Endothelial cell of umbilical vein (primary cell): Measurements from ENCODE around the gene MIER1. TPM values are rescaled to one million over a fixed set of nuclear protein-coding genes. Genes with fewer than 3 reads are reported as not detected.

Experiments used
- BruUV-seq: library from RNA; stranded (reverse); fragments of 400-500 nt; replicated peaks from 2 replicates; lab custom pipeline; 2021; lab: Mats Ljungman, UMichigan
- CTCF ChIA-PET: fragments of 300-600, 350-600 bp; sonication (Branson Sonifier 250); formaldehyde crosslinking; loops from one replicate; lab custom pipeline; 2021; ENCODE audit warnings: antibody characterized with exemption, inconsistent platforms; lab: Charles Lee
- POLR2A ChIA-PET: fragments of 300-600, 350-600 bp; sonication (Branson Sonifier 250); formaldehyde crosslinking; loops from one replicate; lab custom pipeline; 2021; ENCODE audit warnings: antibody characterized with exemption, inconsistent platforms; lab: Charles Lee
- DNase-seq: peaks from one replicate; pipeline ENCODE4 v3.0.0-alpha.2; 2011; ENCODE audit warnings: low read depth, low spot score
- FAIRE-seq: peaks from 2 replicates; lab custom pipeline; 2011; peaks lifted over from hg19 to GRCh38; lab: Jason Lieb, UNC
- H2AFZ ChIP-seq: 2 replicates; pipeline ENCODE4 v1.6.0; 2012; ENCODE audit warnings: low read depth, low read length, control low read depth, inconsistent platforms
- H3K27ac ChIP-seq: 2 replicates; pipeline ENCODE4 v1.5.1; 2011; ENCODE audit warnings: low read depth, mild to moderate bottlenecking, control low read depth, low read length, moderate library complexity; ENCODE audit not compliant: insufficient read depth
- H3K27me3 ChIP-seq, 2 experiments: 2 replicates each; pipeline versions ENCODE4 v1.6.0 to v1.6.1; 2011; ENCODE audit warnings: low read length in 2 of 2, mixed read lengths in 1 of 2; ENCODE audit not compliant: control insufficient read depth in 2 of 2, insufficient read depth in 2 of 2
- H3K36me3 ChIP-seq, 2 experiments: 2 replicates in 1 of 2; 3 replicates in 1 of 2; pipeline ENCODE4 v1.5.1; 2011; ENCODE audit warnings: low read length in 2 of 2, mild to moderate bottlenecking in 1 of 2, moderate library complexity in 1 of 2; ENCODE audit not compliant: control insufficient read depth in 2 of 2, insufficient read depth in 2 of 2; ENCODE audit errors: extremely low read depth in 1 of 2
- H3K4me1 ChIP-seq: 3 replicates; pipeline ENCODE4 v1.5.1; 2011; ENCODE audit warnings: mild to moderate bottlenecking, low read length; ENCODE audit not compliant: control insufficient read depth, insufficient read depth; ENCODE audit errors: extremely low read depth
- H3K4me2 ChIP-seq: 2 replicates; pipeline ENCODE4 v1.6.1; 2011; ENCODE audit warnings: low read length, control low read depth, mixed read lengths; ENCODE audit not compliant: insufficient read depth
- H3K4me3 ChIP-seq, 3 experiments: fragments of 200-600 bp in 1 of 3; sonication (generic), shearing (Covaris generic) in 1 of 3; replicated peaks in 1 of 3; 2 replicates each; pipeline ENCODE4 v1.5.1; 2011 to 2016; ENCODE audit warnings: control low read depth in 3 of 3, low read length in 3 of 3, mild to moderate bottlenecking in 2 of 3, inconsistent platforms in 1 of 3, low read depth in 1 of 3, moderate library complexity in 1 of 3; ENCODE audit not compliant: insufficient read depth in 1 of 3
- H3K79me2 ChIP-seq: 2 replicates; pipeline ENCODE4 v1.6.0; 2012; ENCODE audit warnings: low read length, inconsistent platforms; ENCODE audit not compliant: control insufficient read depth, insufficient read depth
- H3K9ac ChIP-seq: replicated peaks from 2 replicates; pipeline ENCODE3; 2011; ENCODE audit warnings: low read length, control low read depth; ENCODE audit not compliant: insufficient read depth; ENCODE audit errors: extremely low read depth
- H3K9me1 ChIP-seq: replicated peaks from 3 replicates; pipeline ENCODE4 v1.6.0; 2011; ENCODE audit warnings: mild to moderate bottlenecking, low read length; ENCODE audit not compliant: control insufficient read depth, insufficient read depth; ENCODE audit errors: extremely low read depth
- H3K9me3 ChIP-seq: replicated peaks from 2 replicates; pipeline ENCODE4 v1.5.1; 2012; ENCODE audit warnings: low read length, inconsistent platforms; ENCODE audit not compliant: control insufficient read depth, insufficient read depth
- H4K20me1 ChIP-seq: replicated peaks from 2 replicates; pipeline ENCODE3; 2011; ENCODE audit warnings: mild to moderate bottlenecking, low read length; ENCODE audit not compliant: control insufficient read depth, insufficient read depth; ENCODE audit errors: extremely low read depth
- EZH2 ChIP-seq: IDR thresholded peaks from 2 replicates; pipeline ENCODE4 v1.6.1; 2012; ENCODE audit warnings: borderline replicate concordance, low read depth, mild to moderate bottlenecking, moderate library complexity, low read length, inconsistent platforms; ENCODE audit not compliant: severe bottlenecking
- FOS ChIP-seq: IDR thresholded peaks from 2 replicates; pipeline ENCODE4 v1.6.1; 2011; ENCODE audit warnings: mild to moderate bottlenecking, low read length, moderate library complexity, borderline replicate concordance; ENCODE audit not compliant: insufficient read depth
- GATA2 ChIP-seq: IDR thresholded peaks from 2 replicates; pipeline ENCODE4 v1.7.0; 2011; ENCODE audit warnings: low read depth, mild to moderate bottlenecking, moderate library complexity, mixed read lengths, low read length; ENCODE audit not compliant: insufficient read length, insufficient read depth
- JUN ChIP-seq: IDR thresholded peaks from 2 replicates; pipeline ENCODE4 v1.6.1; 2011; ENCODE audit warnings: borderline replicate concordance, low read depth; ENCODE audit not compliant: insufficient read length, insufficient read depth
- MYC ChIP-seq: IDR thresholded peaks from one replicate; pipeline ENCODE4 v1.6.1; 2011; ENCODE audit warnings: mild to moderate bottlenecking, low read depth, low read length
- POLR2A ChIP-seq: IDR thresholded peaks from 2 replicates; pipeline ENCODE4 v1.6.1; 2012; ENCODE audit warnings: low read depth, mild to moderate bottlenecking, control low read depth, low read length
- POLR2AphosphoS5 ChIP-seq: IDR thresholded peaks from 2 replicates; pipeline ENCODE4 v1.6.1; 2012; ENCODE audit warnings: low read depth, mild to moderate bottlenecking, control low read depth, low read length, moderate library complexity; ENCODE audit not compliant: insufficient read depth
- dilution Hi-C: fragments of 300-500 bp; cut with MboI; formaldehyde crosslinking; loops from one replicate; pipeline ENCODE4 v1.15.0; 2019; ENCODE audit warnings: low sequenced_read_pairs; ENCODE audit not compliant: extremely low pct_ligation_motif_present
- intact Hi-C: fragments of 100-400 bp; cut with micrococcal nuclease; formaldehyde crosslinking; loops from one replicate; pipeline ENCODE4 v1.10.0; 2022
- polyA plus RNA-seq, 4 experiments: library from polyadenylated mRNA; depleted of rRNA in 3 of 4; stranded (reverse) in 3 of 4; unstranded in 1 of 4; fragments of >200 nt; gene quantifications; 2 replicates each; pipeline versions ENCODE4 v1.2.1 to v1.2.3, GENCODE V29; 2011 to 2012; ENCODE audit warnings: missing spikeins in 1 of 4
- total RNA-seq: library from RNA; stranded (reverse); gene quantifications from 2 replicates; pipeline ENCODE4 v1.2.3, GENCODE V29; 2021
- TF ChIP-seq, protein P1 (sequence below): IDR thresholded peaks from 2 replicates; pipeline ENCODE4 v1.6.1; 2011; ENCODE audit not compliant: insufficient read depth, insufficient read length
- TF ChIP-seq, protein P2 (sequence below), 2 donors: IDR thresholded peaks; 1 replicate in 1 of 2; 2 replicates in 1 of 2; pipeline ENCODE4 v1.5.1; 2011; ENCODE audit warnings: low read length in 2 of 2, mild to moderate bottlenecking in 2 of 2, moderate library complexity in 2 of 2, control low read depth in 1 of 2, inconsistent platforms in 1 of 2, low read depth in 1 of 2; ENCODE audit not compliant: insufficient read depth in 1 of 2; ENCODE audit errors: extremely low read depth in 1 of 2

MIER1 gene
- total and polyA plus RNA-seq, 2 donors (not counting 3 experiments of a cell fraction or from before 2014, with no cell fraction given), result 7.3 to 36.8 TPM

DNA sequence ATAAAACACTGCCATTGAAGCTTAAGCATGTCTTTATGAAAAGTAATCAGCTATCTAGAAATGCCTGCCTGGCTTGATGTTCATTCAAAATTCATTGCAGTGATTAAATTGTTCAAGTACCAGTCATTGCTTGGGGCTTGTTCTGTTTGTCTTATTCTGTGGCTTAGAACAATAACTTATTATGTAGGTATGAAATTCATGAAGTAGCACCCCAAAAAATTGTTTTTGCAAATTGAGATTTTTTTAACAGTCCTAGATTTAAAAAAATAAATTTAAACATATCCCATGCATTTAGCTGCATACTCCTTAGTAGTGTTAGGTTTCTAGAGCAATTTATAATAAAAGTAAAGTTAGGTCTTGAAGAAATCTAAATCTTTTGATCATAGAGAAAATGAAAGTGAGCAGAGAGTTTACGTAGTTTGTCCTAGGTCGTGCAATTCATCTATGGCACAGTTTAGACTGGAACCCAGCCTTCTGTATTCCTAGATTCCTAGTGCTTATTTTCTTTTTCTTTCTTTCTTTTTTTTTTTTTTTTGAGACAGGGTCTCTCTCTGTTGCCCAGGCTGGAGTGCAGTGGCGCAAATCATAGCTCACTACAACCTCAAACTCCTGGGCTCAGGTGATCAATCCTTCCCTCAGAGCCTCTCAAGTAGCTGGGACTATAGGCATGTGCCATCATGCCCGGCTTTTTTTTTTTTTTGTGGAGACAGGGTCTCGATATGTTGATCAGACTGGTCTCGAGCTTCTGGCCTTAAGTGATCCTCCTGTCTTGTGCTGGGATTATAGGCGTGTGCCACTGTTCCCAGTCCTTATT is 9.3 kb downstream of the MIER1 start:
- ChIA-PET POLR2A (interaction anchor here (0.7 to 1.4 kb wide), 2 partner anchors 9 to 564 kb away, joined by 3 to 5 read pairs; partner anchors contain the start of genes DNAI4 and MIER1), CTCF (interaction anchor here (0.7 to 1.6 kb wide), 5 partner anchors 9 to 1091 kb away, joined by 3 to 4 read pairs (median 3); partner anchors contain the start of genes DNAI4 and MIER1)
- peak overlapping the region; percentile 29 for H3K27ac ChIP-seq
- dilution Hi-C loops, result no loop called here
- no peaks in the 10 kb centered on the region for H3K9me1 ChIP-seq
- no peak overlapping the region for H2AFZ ChIP-seq
- peaks cover 94% of the 10 kb centered on the region for H3K79me2 ChIP-seq
- no peaks in the 10 kb centered on the region for H3K9me3 ChIP-seq
- intact Hi-C loops, result loop anchor here (5.0 to 10.0 kb wide), 2 partner anchors 599 to 1512 kb away; partner anchors contain the start of genes LEPR and LEPROT
- no peaks in the 10 kb centered on the region for H3K27me3 ChIP-seq
- peak overlapping the region; percentile 95 for H3K4me2 ChIP-seq
- FAIRE-seq, result no peak
- H3K4me1 ChIP-seq, result peaks cover 47% of the 10 kb centered on the region
- H3K36me3 ChIP-seq, result no peaks in the 10 kb centered on the region
- H4K20me1 ChIP-seq, result peaks cover 2% of the 10 kb centered on the region
- no peak for TF ChIP-seq POLR2A
- no peak for TF ChIP-seq EZH2
- TF ChIP-seq FOS, result no peak
- no peak for TF ChIP-seq JUN
- no peak for TF ChIP-seq MYC
- TF ChIP-seq, protein P1, sequence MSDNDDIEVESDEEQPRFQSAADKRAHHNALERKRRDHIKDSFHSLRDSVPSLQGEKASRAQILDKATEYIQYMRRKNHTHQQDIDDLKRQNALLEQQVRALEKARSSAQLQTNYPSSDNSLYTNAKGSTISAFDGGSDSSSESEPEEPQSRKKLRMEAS, result no peak
- TF ChIP-seq, protein P2, sequence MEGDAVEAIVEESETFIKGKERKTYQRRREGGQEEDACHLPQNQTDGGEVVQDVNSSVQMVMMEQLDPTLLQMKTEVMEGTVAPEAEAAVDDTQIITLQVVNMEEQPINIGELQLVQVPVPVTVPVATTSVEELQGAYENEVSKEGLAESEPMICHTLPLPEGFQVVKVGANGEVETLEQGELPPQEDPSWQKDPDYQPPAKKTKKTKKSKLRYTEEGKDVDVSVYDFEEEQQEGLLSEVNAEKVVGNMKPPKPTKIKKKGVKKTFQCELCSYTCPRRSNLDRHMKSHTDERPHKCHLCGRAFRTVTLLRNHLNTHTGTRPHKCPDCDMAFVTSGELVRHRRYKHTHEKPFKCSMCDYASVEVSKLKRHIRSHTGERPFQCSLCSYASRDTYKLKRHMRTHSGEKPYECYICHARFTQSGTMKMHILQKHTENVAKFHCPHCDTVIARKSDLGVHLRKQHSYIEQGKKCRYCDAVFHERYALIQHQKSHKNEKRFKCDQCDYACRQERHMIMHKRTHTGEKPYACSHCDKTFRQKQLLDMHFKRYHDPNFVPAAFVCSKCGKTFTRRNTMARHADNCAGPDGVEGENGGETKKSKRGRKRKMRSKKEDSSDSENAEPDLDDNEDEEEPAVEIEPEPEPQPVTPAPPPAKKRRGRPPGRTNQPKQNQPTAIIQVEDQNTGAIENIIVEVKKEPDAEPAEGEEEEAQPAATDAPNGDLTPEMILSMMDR (IDR thresholded peaks at IDR 0.05; ENCODE audit: extremely low read depth in 1 of 2, insufficient read depth in 1 of 2, low read depth in 1 of 2, low read length in 2 of 2), result no peak
- no peak for TF ChIP-seq POLR2AphosphoS5
- TF ChIP-seq GATA2, result no peak
- H3K9ac ChIP-seq, result peak overlapping the region; percentile 24
- DNase-seq, result peak; percentile 35
- H3K4me3 ChIP-seq, result peak overlapping the region in 2 of 3 experiments; percentile 16 to 60
- BruUV-seq, result no TSS peak
